HG03064 (cell line): ENCODE measurements around the gene CREG1.

Source experiments
- ATAC-seq: cut with Tn5 transposase; IDR thresholded peaks from one replicate; pipeline ENCODE4 v1.9.1; 2021; ENCODE audit warnings: low read depth; ENCODE audit not compliant: unreplicated experiment

Gene CREG1

DNA sequence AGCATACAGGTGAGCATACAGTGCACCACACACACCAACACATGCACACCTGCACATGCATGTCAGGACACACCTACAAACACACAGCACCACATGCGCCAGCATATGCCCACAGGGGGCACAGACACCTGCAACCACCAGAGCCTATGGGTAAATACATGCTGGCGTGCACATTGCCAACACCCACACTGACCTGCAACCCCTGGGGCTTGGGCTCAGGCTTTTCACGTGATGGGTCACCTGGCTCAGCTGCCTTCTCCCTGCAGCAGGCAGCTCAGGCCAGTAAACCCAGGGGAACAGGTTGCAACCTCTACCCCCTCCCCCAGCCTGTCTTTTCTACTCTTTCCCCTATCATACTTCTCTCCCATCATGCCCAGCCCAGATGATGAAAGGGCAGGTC, 43.3 kb downstream of the CREG1 start:
- ATAC-seq: no peak

DNA sequence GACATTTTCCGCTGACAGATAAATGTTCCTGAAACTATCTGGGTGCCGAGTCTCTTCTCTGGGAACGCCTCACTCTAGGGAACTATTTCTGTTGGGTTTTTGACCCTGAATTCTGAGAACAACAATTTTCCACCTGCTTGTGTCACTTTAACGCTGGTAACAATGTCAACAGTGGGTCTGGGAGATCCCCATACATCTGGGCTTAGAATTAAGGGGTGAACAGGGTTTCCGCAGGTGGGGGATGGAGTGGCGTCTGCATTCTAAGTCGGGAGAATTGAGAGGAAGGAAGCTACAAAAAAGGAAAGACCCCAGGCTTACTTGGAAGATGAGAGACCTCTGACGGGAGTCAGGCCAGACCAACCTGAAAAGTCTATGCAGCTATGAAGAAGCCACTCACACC, 44.0 kb downstream of the CREG1 start:
- ATAC-seq: no peak

DNA sequence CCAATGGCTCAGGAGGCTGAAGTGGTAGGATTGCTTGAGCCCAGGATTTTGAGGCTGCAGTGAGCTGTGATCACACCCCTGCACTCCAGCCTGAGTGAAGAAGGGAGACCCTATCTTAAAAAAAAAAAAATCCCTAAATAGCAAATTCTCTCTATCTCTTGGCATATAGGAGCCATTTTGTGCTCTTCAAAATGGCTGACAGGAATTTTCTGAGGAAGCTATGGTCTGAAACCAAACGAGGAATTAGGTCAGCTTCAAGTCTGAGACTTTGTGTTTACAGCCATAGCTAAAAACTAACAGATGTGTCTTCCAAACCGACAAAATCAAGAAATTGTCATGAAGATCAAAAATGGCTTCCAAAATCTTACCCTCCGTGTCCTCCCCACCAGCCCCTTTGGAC, 45.8 kb downstream of the CREG1 start:
- no peak for ATAC-seq

DNA sequence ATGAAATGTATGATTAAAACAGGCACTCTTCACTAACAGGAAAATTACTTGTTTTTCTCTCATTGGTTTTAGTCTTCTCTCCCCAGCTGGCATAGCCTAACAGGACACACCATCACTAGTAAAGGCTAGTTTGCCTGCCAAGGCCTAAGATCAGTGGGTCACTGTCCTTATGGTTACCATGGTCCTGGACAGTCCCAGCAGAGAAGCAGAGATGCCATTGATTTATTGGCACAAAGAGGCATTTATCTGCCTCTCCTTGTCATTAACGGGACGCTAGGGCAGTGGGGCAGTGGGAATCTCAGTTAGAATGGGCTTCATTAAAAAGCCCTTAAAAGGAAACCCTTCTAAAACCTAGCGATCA, 49.1 kb downstream of the CREG1 start:
- ATAC-seq: no peak

DNA sequence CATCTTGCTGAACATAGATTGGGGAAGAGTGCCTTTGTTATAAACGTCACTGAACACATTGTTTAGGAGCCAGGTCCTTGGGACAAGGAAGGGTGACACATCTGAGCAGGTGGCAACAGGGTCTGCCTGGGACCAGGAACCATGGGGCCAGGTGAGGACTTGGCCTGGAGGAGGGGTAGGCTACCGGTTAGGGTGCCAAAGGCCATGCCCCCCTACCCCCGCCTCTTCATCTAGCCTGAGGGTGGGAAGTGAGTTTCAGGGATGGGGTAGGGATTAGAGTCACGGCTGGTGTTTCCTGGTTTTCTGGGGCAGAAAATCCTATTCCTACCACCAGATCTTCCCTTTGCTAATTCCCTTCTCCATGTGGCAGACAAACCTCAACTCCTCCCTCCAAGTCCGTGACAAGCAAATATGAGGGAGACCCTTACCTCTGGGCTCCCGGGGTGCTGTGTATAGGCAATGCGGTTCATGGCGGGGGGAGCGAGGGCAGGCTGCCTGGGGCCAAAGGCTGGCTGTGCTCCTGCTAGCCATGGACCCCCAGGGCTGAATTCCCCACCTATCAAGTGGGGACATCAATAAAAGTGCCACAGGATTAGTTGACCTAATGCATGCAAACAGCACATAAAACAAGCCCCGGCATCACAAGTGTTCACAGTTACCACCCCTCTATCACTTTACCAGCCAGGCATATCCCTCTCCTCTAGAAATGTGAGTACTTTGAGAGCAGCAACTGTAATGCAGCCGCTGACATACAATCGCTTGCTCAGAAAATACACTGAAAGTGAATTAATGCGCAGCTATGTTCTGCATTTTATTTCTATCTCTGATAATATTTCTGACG, 49.7 kb downstream of the CREG1 start:
- no peak for ATAC-seq

DNA sequence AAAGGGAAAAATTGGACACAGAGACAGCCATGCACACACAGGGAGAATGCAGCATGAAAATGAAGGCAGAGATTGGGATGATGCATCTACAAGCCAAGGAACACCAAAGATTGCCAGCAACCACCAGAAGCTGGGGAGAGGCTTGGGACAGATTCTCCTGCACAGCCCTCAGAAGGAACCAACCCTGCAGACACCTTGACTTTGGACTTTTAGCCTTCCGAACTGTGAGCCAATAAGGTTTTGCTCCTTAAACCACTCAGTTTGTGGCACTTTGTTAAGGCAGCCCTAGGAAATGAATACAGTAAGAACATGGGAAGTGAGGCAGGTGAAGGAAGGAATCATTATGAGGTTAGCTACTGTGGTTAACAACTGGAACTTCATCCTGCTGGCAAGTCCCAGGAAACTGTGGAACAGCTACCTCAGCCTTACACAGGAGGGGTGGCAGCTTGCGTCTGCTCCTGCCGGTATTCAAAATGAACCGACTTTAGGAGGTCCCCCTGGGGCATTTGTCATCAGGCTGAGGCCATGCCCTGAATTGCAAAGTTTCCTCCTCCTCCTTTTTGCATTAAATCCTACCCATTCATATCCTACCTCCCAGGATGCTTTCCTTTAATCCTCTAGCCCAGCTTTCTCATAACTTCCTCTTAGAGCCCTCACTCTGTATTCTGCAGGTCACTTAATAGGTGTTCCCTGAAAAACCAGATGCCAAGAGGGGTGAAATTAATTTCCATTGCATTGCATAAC, 50.7 kb downstream of the CREG1 start:
- no peak for ATAC-seq

DNA sequence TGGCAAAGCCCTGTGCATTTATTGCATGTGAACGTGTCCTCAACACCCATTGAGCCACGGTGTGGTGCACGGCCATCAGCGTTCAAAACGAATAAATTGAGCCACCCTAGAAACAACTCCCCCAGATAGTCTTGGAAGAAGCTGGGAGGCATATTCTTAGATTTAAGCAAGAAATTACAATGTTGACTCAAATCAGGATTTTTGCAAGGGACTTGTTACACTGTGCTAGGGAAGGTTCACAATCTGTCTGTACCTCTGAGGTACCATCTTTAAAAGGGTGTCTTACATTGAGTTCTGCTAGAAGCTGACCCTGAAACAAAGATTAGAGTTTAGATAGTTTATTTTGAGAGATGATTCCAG, 51.4 kb downstream of the CREG1 start:
- ATAC-seq: no peak

DNA sequence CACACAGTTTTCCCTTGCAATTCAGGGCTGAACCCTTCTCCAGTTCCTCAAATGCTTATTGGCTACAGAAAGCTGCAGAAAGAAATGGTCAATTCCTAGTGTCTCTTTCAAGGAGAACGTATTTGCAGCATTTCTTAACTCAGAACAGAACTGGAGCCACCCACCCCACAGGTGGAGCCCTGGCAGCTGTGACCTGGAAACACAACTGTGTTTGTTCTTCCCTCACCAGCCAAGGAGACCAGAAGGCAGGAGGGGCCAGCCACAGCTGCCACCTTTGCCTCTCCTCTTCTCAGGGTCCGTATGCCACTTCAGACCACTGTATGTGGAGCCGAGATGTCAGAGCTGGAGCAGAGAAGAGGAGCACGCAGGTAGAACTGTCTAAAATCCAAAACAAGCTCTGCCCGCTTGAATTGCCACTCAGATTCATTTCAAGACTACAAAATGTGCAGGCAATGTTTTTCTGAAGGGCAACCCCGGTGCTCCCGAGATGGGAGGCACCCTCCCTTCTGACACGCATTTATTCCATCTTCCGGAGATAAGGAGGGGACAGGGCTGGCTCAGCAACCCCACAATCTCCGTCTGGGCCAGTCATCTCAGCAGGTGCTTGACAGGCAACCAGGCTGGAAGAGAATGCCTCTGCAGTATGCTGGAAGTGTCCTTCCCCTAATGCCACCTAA, 51.9 kb downstream of the CREG1 start:
- no peak for ATAC-seq

DNA sequence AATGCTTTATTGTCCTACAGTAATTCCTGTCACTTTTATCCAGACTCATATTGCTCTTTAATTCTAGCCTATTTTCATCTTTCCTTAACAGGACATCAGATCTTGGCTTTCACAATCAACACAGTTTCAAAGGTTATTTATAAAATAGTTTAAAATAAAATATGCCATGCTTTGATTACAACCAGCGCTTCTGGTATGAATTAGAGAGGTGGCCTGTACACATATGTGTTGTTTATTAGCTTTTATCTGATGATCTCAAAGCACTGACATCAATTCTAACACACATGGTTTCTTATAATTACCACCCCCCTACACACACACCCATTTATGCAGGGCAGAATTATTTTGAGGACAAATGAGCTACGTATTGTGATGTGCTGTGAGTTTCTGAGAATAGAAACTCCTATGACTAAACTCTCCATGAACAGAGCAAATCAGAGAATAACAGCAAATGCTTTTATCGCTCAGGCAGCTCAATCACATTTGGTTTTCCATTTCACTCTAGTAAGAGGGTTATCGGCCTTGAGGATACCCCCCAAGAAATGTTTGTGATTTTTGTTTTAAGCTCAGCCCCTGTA, 53.2 kb downstream of the CREG1 start:
- no peak for ATAC-seq

DNA sequence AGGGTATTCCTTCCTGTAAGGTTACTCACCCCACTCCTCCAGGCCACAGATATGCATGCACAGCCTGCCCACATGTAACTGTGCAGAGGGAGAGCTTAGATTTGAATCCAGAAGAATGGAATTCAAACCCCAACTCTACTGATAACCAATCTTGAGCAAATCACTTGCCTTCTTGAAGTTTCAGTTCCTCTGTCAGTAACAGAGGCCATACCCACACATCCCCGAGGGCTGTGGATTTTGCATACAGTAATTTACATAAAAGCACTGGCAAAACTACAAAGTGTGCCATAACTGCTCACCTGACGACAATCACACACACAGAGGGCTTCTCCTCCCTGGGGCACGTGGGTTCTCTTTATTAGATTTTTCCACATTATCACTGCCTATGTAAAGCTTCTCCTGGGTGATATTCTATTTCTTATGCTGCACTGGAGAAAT, 53.9 kb downstream of the CREG1 start:
- ATAC-seq: peak; percentile 95

DNA sequence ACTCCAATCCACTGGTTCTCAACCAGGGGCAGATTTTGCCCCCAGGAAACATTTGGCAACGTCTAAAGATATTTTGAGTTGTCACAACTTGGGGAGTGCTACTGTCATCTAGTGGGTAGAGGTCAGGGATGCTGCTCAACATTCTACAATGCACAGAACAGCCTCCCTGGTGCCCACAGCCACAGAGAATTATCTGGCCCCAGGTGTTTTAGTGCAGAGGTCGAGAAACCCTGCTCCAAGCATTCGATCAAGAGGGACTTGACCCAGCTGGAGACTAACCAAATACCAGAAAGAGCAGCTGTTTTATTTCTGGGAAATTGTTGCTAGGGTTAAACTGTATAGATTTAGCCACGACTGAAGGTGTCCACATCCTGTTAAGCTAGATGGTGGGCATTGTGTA, 54.5 kb downstream of the CREG1 start:
- ATAC-seq: peak; percentile 19

DNA sequence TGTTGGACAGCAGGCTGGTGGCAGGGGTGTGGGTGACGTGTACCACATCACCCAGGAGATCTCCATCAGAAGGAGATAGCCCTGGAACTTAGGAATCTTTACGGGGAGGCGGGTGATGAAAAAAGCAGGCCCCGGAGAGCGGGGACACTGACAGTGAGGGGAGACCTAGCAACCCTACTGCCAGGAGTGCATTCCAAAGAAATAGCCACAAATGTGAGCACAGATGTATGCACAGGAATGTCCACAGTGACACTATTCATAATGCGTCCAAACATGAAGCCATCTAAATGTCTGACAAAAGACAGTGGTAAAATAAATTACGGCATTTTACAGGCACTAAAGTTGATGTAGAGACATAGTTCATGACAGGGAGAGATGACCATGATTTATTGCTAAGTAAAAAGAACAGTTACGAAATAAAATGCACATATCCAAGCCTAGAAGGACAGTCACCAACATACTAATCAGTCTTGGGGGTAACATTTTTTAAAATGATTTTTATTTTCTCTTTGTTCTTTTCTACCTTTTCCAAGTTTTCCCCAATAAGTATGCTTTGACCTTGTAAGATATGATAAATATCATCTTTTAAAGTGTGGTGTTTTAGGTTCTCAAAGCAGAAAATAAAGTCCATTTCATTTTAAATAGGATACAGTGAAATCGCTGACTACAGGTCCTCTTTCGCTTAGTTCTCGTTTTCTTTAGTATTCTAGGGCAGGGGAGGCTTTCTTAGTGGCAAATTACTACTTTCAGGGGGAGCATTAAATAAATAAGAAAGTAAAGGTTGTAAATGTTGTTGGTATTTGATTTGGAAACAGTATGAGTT, 56.6 kb downstream of the CREG1 start:
- ATAC-seq: no peak

DNA sequence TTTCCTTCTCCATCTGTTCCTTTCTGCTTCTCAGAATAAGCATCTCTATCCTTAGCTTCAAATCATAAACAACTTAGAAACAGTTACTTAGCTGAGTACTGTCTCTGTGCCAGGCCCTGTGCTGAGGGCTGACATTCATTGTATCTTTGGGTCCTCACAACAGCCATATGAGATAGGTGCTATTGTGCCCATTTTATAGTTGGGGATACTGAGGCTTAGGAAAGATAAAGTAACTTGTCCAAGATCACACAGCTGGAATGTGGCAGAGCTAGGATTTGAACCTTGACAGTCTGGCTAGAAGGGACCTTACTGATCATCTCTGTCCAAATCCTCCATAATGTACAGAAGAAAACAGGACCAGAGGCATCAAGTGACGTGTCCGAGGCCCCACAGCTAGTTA, 60.2 kb downstream of the CREG1 start:
- ATAC-seq: no peak

DNA sequence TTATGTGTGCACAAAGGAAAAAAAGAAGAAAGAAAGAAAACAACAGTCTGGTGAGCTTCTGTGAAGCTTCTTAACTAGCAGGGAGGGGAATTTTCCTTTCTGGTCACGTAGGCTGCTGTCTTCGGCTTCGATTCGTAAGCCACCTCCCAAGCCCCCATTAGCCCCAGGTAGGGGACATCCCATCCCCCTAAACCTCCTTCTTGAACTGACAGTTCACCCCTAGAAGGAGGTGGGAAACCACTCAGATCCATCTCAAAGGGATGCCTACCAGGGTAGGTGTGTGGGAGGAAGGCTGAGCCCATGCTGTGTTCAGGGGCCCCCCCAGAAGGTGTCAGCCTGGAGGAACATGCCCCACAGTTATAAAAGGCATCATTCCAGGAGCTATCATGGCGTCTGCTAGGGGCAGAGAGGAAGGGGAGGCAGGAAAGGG, 61.1 kb downstream of the CREG1 start:
- ATAC-seq: no peak

DNA sequence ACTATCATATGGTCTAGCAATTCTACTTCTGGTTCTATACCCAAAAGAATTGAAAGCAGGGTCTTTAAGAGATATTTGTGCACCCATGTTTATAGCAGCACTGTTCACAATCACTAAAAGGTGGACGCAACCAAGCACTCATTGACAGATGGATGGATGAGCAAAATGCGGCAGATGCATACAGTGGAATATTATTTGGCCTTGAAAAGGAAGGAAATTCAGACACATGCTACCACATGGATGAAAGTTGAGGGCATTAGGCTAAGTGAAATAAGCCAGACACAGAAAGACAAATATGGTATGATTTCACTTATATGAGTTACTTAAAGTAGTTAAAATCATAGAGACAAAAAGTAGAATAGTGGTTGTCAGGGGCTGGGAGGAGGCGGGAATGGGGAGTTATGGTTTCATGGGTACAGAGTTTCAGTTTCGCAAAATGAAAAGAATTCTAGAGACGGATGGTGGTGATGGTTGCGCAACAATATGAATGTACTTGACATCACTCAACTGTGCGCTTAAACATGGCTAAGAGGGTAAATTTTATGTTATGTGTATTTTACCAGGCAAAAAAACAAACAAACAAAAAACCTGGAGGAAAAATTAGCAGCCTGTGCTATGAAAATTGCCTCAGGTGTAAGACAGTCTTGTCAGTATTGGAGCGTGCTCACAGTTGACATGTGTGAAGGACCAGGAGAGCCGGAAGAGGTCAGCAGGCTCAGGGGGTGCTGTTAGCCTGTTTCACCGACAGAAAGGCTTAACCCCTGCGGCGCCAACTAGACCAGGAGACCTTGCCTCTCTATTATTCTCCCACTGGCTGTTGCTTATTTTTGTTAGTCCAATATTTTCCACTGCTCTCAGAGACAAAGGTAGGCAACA, 61.7 kb downstream of the CREG1 start:
- ATAC-seq: no peak
